ENCODE results near the gene CHRDL2.

The CHRDL2 gene

DNA sequence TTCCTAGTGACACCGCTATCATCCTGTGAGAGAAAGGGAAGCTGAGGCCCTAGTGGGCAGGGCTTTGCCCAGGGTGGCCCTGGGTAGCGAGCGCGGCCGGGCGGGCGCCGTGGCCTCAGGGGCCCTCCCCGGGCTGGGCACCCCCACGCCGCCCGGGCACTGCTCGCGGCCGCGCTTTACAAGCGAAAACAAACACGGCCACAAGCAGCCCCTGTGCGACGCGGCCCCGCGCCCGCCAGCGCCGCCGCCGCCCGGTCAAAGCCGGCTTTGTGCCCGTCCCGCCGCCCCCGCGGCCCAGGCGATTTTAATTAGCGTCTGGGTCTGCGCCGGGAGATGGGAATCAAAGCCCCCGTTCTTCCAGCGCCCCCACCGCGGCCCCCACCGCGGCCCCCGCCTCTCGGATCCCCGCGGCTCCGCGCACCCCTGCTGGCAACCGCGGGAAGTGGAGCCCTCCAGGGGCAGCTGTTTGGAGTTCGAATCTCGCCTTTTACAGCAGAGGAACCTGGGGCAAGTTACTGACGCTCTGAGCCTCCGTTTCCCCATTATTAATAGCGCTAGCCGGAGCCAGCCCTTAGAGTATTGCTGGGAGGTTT lies 47.9 kb downstream of the CHRDL2 start:
- TF ChIP-seq CTCF (IDR thresholded peaks at IDR 0.05; ENCODE audit: extremely low read depth, missing control alignments): no peak
- peak; percentile 47 for DNase-seq (ENCODE audit: low spot score)

DNA sequence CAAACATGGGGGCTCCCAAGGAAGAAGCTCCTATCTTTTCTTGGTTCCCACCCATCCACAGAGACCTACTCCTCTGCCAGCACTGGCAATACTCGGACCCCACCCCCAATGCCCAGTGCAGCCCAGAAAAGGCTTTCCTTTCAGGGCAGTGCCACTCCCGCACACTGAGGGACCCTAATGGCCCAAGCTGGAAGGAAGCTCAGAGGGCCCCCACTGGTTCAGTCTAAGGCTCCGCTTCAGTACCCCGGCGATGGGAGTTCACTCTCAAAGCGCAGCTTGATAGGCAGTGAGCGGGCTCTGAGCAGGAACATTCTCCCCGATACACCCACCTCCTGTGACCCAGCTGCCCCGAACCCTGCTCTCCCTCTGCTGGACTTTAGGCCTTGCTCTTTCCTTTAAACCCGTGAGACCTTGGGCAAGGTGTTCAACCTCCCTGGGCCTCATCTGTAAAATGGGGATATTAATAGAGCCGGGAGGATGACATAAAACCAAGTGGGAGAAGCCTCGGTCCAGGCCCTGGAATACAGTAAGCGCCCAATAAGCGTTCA lies 48.4 kb downstream of the CHRDL2 start:
- no peak for TF ChIP-seq CTCF (IDR thresholded peaks at IDR 0.05; ENCODE audit: extremely low read depth, missing control alignments)
- no peak for DNase-seq (ENCODE audit: low spot score)

DNA sequence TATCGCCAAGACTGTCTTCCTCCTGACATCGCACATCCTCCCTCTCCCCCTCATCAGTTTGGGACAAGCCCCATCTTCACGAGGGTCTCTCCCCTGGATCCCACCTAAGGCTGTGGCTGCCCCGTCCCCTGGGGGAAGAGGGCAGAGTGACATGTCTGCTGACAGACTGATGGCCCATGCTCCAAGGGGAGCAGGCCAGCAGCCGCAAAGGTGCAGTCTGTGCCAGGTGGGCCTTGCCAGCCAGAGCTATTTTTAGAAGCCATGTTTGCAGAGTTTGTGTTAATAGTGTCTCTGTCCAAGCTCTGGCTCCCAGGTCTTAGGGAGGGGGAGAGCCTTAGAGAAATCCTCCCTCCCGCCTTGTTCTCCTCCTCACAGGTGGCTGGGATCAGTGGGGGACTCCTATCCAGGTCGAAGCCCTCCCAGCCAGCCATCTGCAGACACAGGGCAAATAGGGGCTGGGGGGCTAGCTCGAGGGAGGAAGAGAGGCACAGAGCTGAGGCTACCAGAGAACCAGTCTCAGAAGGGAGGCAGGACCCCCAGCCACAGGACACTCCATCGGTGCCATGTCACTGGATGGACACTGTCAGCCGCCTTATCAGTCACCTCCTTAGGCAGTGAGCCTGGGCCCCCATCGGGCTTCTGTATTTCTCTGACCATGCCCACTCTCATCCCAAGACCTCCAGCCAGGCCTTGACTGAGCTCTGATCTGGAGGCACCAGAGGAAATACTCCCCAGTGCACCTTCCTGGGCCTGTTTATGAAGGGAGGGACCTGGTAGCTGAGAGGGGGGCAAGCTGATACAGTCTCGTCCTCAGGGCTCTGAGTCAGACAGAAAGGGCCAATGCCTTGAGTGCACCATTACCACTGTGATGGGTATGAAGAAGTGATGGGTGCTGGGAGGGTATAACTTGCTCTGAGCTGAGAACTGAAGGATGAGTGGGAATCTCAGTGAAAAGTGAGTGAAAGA lies 49.3 kb downstream of the CHRDL2 start:
- no peak for DNase-seq (ENCODE audit: low spot score)

DNA sequence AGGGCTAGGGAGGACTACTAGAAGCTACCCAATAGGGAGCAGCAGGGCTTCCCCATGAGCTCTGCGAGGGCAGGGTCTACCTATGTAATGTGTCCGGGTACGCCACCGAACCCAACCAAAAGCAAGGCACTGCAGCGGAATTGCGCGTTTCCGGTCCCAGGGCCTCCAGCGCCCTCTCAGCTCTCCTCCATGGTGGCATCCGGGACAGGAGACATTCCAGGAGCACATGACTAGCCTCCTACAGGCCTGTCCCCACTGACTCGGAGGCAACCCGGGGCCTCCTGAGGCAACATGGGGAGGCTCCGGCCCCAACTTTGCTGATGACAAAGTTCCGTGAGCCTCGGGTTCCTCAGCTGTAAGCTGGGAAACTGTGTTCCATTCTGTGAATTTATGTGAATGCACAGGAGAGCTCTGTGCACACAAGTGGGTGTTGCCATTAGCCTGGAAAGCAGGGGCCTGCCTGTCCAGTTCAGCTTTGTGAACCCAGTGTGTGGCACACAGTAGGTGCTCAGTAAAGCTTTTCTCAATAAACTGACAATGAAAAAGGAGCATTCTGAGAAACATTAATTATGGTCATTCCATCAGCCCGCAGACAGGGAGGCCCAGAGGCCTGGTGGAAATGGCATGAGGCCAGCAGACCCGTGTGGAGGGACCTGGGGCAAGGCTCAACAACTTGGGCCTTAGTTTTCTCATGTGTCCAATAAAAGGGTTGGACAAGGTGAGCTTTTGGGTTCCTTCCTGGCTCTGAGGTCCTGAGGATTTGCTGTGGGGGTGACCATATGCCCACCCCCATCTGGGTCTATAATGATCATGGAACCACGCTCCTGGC lies 50.3 kb downstream of the CHRDL2 start:
- DNase-seq (ENCODE audit: low spot score): no peak
- TF ChIP-seq CTCF (IDR thresholded peaks at IDR 0.05; ENCODE audit: extremely low read depth, missing control alignments): no peak

More for the DNA sequence above, 49.3 kb downstream of the CHRDL2 start:
- no peak for TF ChIP-seq CTCF (IDR thresholded peaks at IDR 0.05; ENCODE audit: extremely low read depth, missing control alignments)

GRCh38 chr11:74680035-74680671 lies 51.1 kb downstream of the CHRDL2 start:
- no peak for DNase-seq (ENCODE audit: low spot score)
- no peak for TF ChIP-seq CTCF (IDR thresholded peaks at IDR 0.05; ENCODE audit: extremely low read depth, missing control alignments)

DNA sequence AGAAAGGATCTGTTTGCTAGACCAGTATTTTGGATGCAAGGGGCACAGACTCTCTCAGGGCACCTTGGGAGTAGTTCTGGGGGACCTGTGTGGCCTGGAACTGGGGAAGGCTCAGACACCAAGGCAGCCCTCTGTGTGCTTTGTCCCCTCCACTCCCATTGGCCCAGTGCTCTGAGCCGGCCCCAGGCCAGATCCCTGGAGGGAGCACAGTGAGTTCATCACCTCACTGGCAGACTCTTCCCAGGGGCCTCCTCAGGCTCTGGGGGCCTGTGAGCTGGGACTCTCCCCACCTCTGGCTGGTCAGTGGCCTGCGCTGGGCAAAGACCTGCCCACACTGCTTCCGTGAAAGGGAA lies 51.7 kb downstream of the CHRDL2 start:
- no peak for DNase-seq (ENCODE audit: low spot score)
- no peak for TF ChIP-seq CTCF (IDR thresholded peaks at IDR 0.05; ENCODE audit: extremely low read depth, missing control alignments)
